ENCODE results near the gene PLLP.
"Not testable (repeated sequence)": the region's sequence is repeated elsewhere in the genome, so short reads cannot be mapped to it uniquely, and the experiment has no call there.

PLLP gene

GRCh38 chr16:57273359-57273758 is 11.1 kb downstream of the PLLP start:
- DNase-seq (ENCODE audit: low spot score) = no peak

DNA sequence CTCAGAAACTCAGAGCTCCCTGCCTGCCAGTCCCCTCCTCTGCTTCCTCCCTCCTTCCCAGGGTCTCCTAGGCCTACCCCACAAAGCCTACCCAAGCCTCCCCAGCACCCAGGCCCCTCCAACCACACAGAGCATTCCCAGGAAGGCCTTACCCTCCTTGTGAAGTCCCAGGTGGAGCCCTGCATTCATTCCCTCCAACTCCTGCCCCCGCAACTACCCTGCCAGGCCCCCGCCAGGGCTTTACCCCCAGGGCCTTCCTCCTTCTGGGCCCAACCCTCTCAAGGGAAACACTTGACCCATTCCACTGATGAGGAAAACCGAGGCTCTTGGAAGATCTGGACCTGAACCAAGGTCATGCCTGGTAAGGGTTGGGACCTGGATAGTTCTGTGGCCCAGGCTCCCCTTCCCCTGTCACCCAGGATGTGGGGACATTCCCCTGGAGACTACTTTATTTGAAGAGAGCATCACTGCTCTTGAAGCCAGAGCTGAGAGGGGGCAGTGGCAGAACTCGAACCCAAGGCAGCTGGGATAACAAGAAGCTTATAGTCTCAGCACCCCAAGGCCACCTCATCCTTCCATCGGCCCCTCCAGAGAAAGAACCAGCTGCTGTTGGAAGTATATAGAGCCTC is 12.5 kb downstream of the PLLP start:
- no peak for DNase-seq (ENCODE audit: low spot score)

GRCh38 chr16:57271063-57271345 is 13.5 kb downstream of the PLLP start:
- DNase-seq (ENCODE audit: low spot score) = no peak

DNA sequence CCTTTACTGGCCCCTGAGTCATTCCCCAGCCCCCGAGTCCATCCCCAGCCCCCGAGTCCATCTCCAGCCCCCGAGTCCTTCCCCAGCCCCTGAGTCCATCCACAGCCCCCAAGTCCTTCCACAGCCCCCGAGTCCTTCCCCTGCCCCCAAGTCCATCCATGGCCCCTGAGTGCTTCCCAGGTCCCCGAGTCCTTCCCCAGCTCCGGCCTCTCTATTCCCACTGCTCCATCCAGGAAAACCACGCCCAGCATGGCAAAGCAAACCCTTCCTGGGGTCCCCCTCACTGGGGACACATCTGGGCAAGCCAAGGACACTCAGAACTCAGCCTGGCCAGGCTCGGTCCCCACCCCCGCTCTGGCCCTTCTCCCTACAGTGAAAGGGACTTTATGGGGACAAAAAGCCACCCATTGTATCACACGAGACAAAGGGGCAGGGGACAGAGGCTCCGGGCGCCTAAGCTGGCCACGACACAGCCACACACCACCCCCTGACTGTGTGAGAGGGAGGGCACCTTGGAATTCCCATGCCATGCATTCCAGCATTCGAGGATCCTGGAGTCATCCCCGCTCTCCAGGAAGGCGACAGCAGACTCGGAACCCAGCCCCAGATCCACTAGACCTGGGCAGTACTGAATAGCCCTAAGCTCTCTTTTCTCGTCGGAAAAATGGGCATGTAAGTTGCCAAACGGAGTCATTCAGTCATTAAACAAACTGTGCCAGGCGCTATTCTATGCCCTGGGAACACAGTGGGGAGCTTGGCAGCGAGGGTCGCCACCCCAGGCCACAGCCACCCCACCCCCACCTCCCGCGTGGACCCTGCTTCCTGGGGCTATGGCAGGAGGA is 14.0 kb downstream of the PLLP start:
- no peak for DNase-seq (ENCODE audit: low spot score)

- no peak for DNase-seq (ENCODE audit: low spot score)
Measured at GRCh38 chr16:57268804-57269800, 15.4 kb downstream of the PLLP start.

GRCh38 chr16:57267343-57267742 is 17.1 kb downstream of the PLLP start:
- not testable (repeated sequence) for DNase-seq (ENCODE audit: low spot score)

DNA sequence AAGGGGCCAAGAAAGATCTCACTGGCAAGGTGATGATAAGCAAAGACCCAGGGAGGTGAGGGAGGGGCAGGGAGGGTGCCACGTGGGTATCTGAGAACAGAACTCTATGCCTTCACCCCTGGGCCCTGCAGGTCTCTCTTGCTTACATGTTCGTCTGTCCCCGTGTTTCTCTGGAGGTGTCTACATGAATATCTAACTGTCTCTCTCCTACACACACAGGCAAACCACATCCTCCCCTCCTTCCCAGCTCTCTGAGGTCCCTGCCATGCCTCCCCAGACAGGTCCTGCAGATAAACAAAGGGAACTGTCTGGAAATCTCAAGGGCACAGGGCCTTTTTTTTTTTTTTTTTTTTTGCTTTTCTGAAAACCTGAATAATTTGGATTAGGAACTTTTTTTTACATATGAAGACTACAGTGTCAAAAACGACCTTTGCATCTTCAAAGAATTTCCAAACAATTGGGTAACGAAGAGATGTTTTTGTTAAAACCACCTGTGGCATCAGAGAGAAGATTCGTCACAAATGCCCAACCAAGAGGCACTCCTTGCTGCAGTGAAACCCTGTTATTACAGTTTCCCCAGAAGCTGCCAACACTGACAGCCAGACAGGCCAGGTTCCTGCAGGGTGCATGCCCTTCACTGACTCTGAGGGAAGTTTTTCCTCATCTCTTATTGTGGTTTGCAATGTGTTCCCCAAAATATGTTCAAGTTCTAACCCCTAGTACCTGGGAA is 17.8 kb downstream of the PLLP start:
- no peak for DNase-seq (ENCODE audit: low spot score)

- no peak for DNase-seq (ENCODE audit: low spot score)
Measured at GRCh38 chr16:57265850-57266530, 18.5 kb downstream of the PLLP start.

GRCh38 chr16:57264950-57265371 is 19.5 kb downstream of the PLLP start:
- no peak for DNase-seq (ENCODE audit: low spot score)

GRCh38 chr16:57264381-57264780 is 20.1 kb downstream of the PLLP start:
- DNase-seq (ENCODE audit: low spot score) = no peak

GRCh38 chr16:57263541-57264351 is 20.7 kb downstream of the PLLP start:
- no peak for DNase-seq (ENCODE audit: low spot score)

- DNase-seq (ENCODE audit: low spot score) = no peak
Measured at GRCh38 chr16:57262841-57263540, 21.5 kb downstream of the PLLP start.

- DNase-seq (ENCODE audit: low spot score) = no peak
Measured at GRCh38 chr16:57261806-57262205, 22.7 kb downstream of the PLLP start.

- peak; percentile 60 for DNase-seq (ENCODE audit: low spot score)
Measured at GRCh38 chr16:57260294-57260929, 24.1 kb downstream of the PLLP start.

DNA sequence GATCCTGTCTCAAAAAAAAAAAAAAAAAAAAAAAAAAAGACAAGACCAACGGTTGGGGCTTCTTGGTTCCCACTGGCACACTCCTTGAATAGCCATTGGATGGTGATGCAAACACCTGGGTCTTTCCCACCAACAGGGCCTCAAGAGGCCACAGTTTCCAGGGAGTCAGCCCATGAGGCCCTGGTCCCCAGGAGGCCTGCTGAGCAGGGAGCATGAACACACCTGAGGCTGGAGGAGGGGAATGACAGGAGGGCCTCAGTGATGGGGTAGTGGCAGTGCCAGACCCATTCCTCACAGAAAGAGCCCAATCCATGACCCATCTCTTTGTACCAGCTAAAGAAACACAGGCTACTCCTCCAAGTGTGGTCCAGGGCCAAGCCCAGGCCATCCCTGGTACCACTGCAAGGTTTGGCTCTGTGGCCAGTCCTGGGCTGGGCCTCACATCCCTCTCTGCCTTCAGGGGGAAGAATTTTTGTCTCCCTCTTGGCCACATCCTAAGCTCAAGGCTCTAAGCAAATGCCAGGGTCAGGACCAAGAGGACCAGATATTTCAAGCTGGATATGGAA is 25.5 kb downstream of the PLLP start:
- DNase-seq (ENCODE audit: low spot score) = no peak

DNA sequence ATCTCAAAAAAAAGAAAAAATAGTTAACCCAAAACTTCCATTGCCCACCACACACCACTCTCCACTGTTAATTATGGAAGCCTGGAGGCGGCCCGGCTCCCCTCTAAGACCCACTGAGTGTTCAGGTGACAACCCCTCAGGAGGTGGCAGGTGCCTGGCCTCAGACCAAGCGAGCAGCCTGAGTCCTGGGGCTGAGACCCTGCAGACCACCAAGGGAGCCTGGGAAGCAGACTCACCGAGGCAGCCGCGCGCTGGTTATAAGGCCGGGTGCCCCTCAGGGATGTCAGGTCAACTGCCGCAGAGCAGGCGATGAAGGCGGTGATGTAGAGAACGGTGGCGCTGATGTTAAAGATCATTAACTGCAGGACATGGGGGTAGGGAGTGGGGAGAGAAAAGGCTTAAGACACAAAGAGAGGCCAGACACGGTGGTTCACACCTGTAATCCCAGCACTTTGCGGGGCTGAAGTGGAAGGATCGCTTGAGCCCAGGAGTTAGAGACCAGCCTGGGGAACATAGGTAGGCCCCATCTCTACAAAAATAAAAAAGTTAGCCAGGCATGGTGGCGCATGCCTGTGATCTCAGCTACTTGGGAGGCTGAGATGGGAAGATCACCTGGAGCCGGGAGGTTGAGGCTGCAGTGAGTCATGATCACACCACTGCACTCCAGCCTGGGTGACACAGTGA is 26.1 kb downstream of the PLLP start:
- DNase-seq (ENCODE audit: low spot score) = no peak

DNA sequence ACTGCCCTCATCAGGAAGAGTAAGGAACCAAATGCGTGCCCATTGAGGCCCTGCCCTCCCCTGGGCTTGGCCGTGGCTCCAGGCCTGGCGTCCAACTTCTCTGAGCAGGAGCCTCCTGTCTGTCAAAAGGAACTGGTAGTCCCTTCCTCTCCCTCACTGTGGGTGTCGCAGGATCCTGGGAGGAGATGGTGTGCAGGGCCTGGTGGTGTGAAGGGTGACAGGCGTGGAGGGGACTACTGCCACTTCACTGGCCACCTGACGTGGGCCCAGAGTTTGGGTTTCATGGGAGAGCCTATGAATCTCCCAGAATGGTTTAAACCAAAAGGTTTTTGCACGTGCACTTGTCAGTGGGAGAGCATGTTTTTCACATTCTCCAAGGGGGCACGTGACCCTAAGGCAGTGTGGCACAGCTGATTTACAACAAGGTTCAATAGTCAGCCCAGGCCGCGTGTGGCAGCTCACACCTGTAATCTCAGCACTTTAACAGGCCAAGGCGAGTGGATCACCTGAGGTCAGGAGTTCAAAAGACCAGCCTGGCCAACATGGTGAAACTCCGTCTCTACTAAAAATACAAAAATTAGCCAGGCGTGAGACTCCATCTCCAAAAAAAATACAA is 26.9 kb downstream of the PLLP start:
- DNase-seq (ENCODE audit: low spot score) = no peak
